Dermis microvascular lymphatic vessel endothelial cell (primary cell): ENCODE data around the gene CCDC107. TPM values are rescaled to one million over a fixed set of nuclear protein-coding genes. Genes with fewer than 3 reads are reported as not detected.

ENCODE experiments used
- DNase-seq, 2 donors: peaks; one replicate each; pipeline versions ENCODE4 v3.0.0 to v3.0.0-alpha.2; 2010; ENCODE audit warnings: low read depth in 2 of 2
- total RNA-seq: library from RNA; depleted of rRNA; stranded (reverse); fragments of >200 nt; gene quantifications from 2 replicates; pipeline ENCODE4 v1.2.1, GENCODE V29; 2014

CCDC107 gene
- total RNA-seq, 1 donor from 2014 or later = 7.7 TPM

GRCh38 chr9:35682520-35683315 lies 24.6 kb downstream of the CCDC107 start:
- no peak for DNase-seq

GRCh38 chr9:35683323-35683722 lies 25.2 kb downstream of the CCDC107 start:
- DNase-seq = no peak

DNA sequence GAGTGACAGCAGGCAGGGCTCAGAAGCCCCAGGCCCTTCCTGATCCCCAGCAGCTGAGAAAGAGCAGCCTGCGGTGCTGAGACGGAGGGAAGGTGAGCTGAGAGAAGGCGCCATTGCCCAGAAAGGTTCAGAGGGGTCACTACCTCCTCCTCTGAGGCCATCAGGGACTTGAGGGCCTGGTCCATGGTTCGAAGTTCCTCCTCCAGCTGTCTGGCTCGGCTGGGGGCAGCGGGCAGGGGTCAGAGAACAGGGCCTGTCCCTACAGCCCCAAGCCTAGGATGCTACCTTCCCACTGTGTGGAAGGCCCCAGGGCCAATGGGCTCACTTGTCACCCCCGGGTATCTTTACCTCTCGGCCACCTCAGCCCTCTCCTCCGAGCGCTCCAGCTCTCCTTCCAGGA lies 26.8 kb downstream of the CCDC107 start:
- DNase-seq = no peak

DNA sequence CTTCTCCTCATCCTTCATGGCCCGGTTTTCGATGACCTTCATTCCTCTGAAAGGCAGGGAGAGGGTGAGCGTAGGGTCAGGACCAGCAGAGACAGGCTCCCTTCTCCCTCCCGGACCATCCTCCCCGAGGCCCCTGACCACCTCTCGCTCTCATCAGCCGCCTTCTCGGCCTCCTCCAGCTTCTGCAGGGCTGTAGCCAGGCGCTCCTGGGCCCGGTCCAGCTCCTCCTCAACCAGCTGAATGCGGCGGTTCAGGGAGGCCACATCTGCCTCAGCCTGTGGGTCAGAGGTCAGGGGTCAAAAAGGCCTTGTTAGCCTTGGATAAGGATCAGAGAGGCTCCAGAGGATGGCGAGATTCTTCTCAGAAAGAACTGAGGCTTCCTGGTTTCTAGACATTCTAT lies 27.4 kb downstream of the CCDC107 start:
- no peak for DNase-seq

DNA sequence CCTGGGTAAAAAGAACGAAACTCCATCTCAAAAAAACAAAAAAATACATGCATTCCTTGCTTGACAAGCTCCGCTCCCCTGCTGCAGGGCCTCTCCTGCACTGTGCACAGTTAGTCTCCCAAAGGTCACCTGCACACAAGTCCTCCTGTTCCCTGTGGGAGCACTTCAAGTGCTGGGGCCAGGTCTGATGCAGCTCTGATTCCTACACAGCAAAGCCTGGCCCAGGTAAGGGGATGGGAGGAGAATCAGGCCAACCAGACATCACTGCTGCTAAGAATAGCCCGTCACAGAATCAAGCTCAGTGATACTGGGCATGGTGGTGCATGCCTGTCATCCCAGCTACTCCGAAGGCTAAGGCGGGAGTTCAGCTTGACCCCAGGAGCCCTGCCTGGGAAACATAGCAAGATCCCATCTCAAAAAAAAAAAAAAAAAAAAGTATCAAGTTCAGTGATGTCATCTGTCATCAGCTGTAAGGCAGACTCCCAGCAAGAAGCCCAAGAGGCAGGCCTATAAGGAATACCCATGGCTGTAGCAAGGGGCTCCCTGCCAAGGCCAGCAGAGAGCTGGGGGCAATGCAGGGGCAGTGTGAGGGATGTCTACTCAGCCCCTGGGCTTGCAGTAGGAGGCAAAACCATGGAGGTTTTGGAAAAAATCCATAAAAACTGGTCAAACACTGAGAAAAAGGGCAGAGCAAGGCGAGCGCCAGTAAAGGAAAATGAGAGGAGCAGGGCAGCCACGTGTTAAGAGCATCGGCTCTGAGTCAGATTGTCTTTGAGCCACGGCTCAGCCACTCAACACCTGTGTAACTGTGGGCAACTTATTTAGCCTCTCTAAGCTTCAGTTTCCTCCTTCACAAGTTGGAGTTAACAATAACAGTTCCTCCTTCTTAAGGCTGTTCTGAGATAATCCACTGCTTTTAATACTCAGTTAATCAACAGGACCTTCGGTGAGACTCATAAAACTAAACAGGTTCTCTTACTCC lies 28.4 kb downstream of the CCDC107 start:
- no peak for DNase-seq

DNA sequence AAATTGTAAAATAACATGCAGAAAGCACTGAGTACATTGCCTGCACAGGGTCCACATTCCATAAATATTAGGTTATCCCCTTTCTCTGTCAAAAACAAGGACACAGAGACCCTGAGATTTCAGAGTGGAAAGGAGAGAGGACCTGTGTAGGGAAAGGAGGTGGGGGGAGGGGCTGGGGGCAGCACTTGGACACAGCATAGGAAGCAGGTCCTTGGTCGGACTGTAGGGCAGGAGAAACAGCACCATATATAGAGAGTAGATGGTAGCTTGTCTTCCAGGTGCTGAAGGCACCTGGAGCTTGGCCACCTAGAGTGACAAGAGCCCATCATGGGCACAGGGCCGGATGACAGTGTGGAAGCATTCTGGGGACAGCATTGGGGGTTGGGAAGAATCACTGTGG lies 29.2 kb downstream of the CCDC107 start:
- DNase-seq = no peak

GRCh38 chr9:35687972-35688557 lies 30.0 kb downstream of the CCDC107 start:
- DNase-seq = no peak

GRCh38 chr9:35688558-35689541 lies 30.8 kb downstream of the CCDC107 start:
- DNase-seq = peak in 1 of 2 donors; percentile 21

DNA sequence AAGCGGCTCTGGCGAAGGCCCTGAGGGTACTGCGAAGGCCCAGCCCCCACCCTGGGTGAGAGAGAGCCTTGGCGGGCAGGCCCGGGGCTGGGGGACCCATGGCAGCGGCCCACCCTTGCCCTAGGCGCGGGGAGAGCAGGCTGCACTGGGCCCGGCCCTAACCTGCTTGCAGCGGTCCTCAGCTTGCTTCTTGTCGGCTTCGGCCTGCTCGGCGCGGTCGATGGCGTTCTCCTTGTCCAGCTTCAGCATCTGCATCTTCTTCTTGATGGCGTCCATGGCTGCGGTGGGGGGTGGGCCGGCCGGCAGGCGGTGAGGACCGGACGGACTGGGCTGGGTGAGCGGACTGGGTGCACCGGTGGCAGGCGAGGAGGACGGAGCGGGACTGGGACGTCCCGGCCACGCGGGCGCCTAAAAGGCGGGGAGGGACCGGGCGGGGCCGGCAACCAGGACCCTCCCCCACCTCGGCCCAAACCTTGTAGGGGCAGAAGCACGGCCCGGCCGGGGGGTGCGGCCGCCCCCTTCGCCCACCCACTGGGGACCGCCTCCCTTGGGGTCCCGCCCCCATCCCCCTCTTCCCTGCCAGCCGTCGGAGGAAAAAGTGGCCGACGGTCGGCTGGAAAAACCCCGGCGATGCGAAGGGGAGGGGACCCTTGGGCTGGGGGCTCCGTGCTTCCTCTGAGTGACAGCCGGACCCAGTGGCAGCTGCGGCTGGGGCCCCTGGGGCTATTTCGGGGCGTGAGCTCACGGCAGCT lies 31.6 kb downstream of the CCDC107 start, which contains the start of gene TPM2:
Gene TPM2, minus strand, starts transcription at position 384 of the 752 bp plus-strand sequence. Its CDS starts 108 bp downstream, at position 276.
- peak in 1 of 2 donors; percentile 17 for DNase-seq

GRCh38 chr9:35690294-35690613 lies 32.2 kb downstream of the CCDC107 start:
- DNase-seq = no peak

DNA sequence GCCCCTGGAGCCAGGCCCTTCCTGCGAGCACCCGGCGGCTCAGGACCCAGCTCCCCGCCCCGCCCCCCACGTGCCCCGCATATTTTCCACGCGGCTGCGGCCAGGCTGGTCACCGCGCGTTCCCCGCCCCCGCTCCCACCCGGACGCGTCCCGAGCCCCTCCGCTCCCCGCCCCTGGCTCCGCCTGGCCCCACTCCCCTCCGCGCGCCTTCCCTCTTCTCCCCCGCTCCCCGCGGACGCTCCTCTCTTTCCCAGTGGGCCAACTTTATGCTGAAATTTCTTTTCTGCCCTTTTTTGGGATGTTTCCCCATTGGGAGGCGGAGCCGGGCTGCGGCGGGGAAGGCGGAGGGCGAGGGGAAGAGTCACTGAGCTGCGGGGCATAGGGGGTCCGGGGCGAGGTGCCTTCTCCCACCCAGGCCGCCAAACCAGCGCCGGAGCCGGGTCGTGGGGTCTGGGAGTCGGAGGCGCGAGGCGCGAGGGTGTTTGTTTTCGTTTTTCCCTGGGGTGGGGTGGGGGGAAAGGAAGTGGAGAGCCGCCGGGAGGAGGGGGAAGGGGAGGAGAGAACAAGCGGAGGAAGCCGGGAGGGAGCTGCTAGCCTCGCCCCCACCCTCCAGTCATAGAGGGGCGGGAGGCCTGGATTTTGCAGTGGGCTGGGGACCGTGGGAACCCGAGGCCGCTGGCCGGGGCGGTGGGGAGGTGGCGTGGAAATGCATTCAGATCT lies 32.7 kb downstream of the CCDC107 start:
- DNase-seq = peak; percentile 30 to 80

- no peak for DNase-seq
Measured at GRCh38 chr9:35691334-35691650, 33.2 kb downstream of the CCDC107 start.

- no peak for DNase-seq
Measured at GRCh38 chr9:35691757-35692301, 33.7 kb downstream of the CCDC107 start.

DNA sequence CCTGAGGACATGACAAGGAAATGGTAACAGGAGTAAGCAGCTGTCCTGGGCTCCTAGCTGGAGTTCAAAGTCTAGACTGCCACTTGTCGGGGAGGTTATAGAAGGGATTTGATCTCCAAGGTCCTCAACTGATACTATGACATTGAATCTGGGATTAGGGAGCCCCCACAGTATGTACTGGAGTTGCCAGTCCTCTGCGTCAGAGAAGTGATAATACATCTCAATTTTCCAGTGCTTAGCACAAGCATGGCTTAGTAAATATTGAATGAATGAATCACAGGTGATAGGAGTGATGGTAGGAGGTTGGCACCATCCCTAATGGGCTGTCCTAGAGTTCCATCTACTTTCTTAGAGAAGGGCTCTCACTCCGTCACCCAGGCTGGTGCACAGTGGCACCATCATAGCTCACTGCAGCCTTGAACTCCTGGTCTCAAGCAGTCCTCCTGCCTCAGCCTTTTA lies 37.9 kb downstream of the CCDC107 start:
- no peak for DNase-seq

GRCh38 chr9:35696520-35697215 lies 38.6 kb downstream of the CCDC107 start:
- DNase-seq = peak; percentile 38 to 64

DNA sequence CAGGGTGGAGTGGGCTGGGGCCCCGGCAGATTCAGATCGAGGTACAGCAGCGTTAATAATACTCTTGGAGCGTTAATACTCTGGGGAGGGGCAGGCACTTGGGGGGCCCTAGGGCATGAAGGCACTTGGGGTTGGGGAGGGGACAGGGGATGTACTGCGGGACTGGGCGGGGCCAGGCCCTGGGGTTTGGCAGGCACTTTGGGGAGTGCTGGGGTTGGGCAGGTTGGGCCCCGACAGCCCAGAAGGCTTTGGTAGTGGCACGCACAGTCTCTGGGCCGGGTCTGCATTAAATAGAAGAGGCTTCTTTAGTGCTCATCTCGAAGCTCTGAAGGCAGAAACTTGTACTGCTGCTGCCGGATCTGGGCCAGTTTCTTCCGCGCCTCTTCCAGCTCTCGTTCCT lies 39.4 kb downstream of the CCDC107 start:
- no peak for DNase-seq

DNA sequence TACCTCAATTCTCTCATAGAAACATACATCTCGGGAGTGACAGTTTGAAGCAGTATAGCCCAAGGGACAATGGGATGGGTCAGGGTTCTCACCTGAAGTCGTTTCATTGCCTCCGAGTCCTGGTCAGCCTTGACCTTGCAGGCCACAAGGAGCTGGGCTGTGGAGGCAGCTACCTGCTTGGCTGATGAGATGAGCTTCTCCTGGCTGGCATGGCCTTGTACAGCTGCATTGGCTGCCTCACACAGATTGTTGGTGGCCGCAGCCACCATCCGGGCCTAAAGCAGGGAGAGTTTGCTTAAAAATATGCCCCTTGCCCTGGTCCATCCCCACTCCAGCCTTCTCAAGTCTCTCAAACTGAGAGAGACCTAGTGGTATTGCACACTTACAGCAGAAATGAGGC lies 40.1 kb downstream of the CCDC107 start:
- no peak for DNase-seq

DNA sequence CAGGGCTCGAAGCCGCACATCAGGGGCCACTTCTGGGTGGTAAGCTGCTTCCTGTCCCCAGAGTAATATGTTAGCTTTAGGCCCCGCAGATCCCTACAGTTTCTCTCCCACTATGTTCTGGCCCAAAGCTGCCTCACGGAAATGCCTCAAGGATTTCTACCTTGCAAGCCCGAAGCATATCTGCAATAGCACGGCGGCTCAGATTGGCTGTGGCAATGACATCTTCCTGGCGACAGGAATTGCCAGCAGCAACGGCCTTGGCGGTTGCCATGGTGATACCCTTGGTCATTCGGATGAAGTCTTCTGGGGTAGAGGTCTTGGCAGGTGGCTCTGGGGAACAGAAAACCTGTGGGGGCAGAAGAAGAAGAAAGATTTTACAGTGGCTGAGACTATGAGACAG lies 41.9 kb downstream of the CCDC107 start:
- DNase-seq = no peak

- no peak for DNase-seq
Measured at GRCh38 chr9:35700942-35701341, 42.9 kb downstream of the CCDC107 start.
